Mucosa of descending colon (tissue), 3 donors: Measurements from ENCODE around the gene PRG3. TPM values are rescaled to one million over a fixed set of nuclear protein-coding genes. Genes with fewer than 3 reads are reported as not detected.

Experiments
- ATAC-seq: fragments of 200-7000 bp; cut with Tn5 transposase; one replicate; pipeline ENCODE4 v1.9.1; 2020; ENCODE audit warnings: mild to moderate bottlenecking, moderate library complexity
- DNase-seq, 3 donors: peaks; one replicate each; pipeline ENCODE4 v3.0.0-alpha.2; 2020
- H3K36me3 ChIP-seq: fragments of 200-600 bp; one replicate; pipeline ENCODE4 v1.8.0; 2021; ENCODE audit warnings: low read depth, mild to moderate bottlenecking
- H3K4me1 ChIP-seq: fragments of 200-600 bp; one replicate; pipeline ENCODE4 v1.8.0; 2021; ENCODE audit warnings: low read depth, mild to moderate bottlenecking
- H3K4me3 ChIP-seq: fragments of 200-600 bp; one replicate; pipeline ENCODE4 v1.8.0; 2021; ENCODE audit warnings: mild to moderate bottlenecking
- H3K9me3 ChIP-seq: fragments of 200-600 bp; one replicate; pipeline ENCODE4 v1.8.0; 2021; ENCODE audit warnings: mild to moderate bottlenecking
- CTCF ChIP-seq: fragments of 200-600 bp; IDR thresholded peaks from one replicate; pipeline ENCODE4 v1.8.0; 2022; ENCODE audit warnings: antibody characterized with exemption, mild to moderate bottlenecking
- intact Hi-C, 2 donors: fragments of 100-400 bp; cut with DNase I in 1 of 2; cut with micrococcal nuclease in 1 of 2; formaldehyde crosslinking; loops; one replicate each; pipeline versions ENCODE4 v1.11.0 to v1.11.1; 2022; cut with DNase I, micrococcal nuclease
- total RNA-seq, 3 donors: library from RNA; stranded (reverse); fragmentation: NEBNext Ultra II Directional in 2 of 3; extraction: Animal tissue kit (Norgen Biotek cat#: 25700) in 2 of 3; gene quantifications; one replicate each; pipeline versions ENCODE4 v1.2.1 to v1.2.4, GENCODE V29; 2021 to 2023
- donor health status: DM: no; HTN: no; CAD: no; lungs with moderate emphysema.
- donor health status: DM: no; HTN: no; CAD: no.
- donor health status: DM: no; HTN: yes; CAD: no.

Gene PRG3
- total RNA-seq, 3 donors from 2014 or later, result not detected

GRCh38 chr11:57391111-57391510, 10.2 kb upstream of the PRG3 start:
- no peaks in the 10 kb centered on the region for H3K36me3 ChIP-seq
- H3K4me1 ChIP-seq, result no peaks in the 10 kb centered on the region
- DNase-seq (no peak), ATAC-seq (no peak)
- H3K4me3 ChIP-seq, result no peak overlapping the region
- no peaks in the 10 kb centered on the region for H3K9me3 ChIP-seq
- intact Hi-C loops, result no loop called here
- TF ChIP-seq CTCF, result no peak

DNA sequence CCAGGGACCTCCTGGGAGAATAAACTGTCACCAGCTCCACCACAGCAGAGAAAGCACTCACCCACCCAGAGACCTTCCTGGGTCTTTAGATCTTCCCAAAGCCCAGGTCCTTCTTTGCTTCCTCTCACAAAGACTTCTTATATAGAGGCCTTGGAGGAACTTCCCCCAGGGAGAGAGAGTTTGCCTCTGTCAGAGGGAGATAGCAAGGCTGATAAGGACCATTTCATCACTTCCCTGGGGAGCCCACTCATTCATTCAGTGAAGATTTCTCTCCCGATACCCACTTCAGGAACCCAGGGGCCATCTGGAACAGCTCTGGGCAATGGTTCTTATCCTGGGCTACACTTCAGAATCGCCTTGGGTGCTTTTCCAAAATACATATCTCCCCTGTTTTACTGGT, 9.6 kb upstream of the PRG3 start, which contains the start of gene PRG2:
PRG2 (minus strand) TSS at position 116 of the 400 bp plus-strand sequence. CDS start 706 bp downstream, outside the sequence.
- intact Hi-C loops, result no loop called here
- ATAC-seq, result no peak
- Histone ChIP-seq H3K4me1 (no peaks in the 10 kb centered on the region), H3K36me3 (no peaks in the 10 kb centered on the region), H3K4me3 (no peak within 1 kb of the TSS), H3K9me3 (no peaks in the 10 kb centered on the region)
- TF ChIP-seq CTCF, result no peak
- DNase-seq, result no peak

- no peaks in the 10 kb centered on the region for H3K4me1 ChIP-seq
- intact Hi-C loops, result no loop called here
- no peak for TF ChIP-seq CTCF
- no peak for DNase-seq
- H3K4me3 ChIP-seq, result no peak overlapping the region
- H3K36me3 ChIP-seq, result no peaks in the 10 kb centered on the region
- ATAC-seq, result no peak
- no peaks in the 10 kb centered on the region for H3K9me3 ChIP-seq
These were observed 6.5 kb upstream of the PRG3 start for GRCh38 chr11:57387289-57388030.

DNA sequence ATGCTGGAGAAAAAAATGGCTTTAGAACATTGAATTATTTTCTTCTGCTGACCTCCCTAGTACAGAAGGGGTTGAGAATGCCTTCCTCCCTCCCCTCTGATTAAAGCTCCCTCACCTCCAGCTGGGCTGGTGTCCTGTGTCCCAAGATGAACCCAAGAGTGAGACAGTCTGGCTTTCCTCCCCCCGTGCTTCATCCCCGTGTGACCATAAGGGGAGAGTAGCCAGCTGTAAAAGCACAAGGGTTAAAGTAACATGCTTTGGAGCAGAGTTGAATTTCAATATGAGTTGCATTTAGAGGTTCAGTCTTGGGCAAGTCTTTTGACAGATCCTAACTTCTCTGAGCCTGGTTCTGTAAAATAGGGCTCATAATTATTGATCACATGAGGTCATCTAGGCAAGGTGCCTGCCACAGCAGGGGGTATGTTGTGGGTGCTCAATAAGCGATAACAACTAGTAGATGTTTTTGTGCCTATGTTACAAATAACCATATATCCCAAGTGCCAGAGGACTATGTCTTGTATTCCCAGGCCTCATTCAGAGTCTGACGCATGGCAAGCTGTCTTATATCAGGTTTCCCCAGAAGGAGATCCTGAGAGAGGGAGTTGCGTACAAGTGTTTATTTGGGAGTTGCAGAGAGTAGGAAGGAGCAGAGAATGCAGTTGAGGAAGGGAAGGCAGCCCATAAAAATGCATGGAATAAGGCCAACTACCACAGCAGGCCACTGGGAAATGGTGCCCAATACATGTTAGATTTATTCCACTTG, 5.4 kb upstream of the PRG3 start:
- no peak for ATAC-seq
- no peak for DNase-seq
- Histone ChIP-seq H3K9me3 (no peaks in the 10 kb centered on the region), H3K36me3 (no peaks in the 10 kb centered on the region), H3K4me1 (no peaks in the 10 kb centered on the region), H3K4me3 (no peak overlapping the region)
- no peak for TF ChIP-seq CTCF
- intact Hi-C loops, result no loop called here

GRCh38 chr11:57379732-57380131, 1.2 kb downstream of the PRG3 start:
- no peak for TF ChIP-seq CTCF
- H3K36me3 ChIP-seq, result no peaks in the 10 kb centered on the region
- no peak overlapping the region for H3K4me3 ChIP-seq
- ATAC-seq (no peak), DNase-seq (peak in 1 of 3 donors; percentile 10)
- no peaks in the 10 kb centered on the region for H3K4me1 ChIP-seq
- no peaks in the 10 kb centered on the region for H3K9me3 ChIP-seq
- intact Hi-C loops, result no loop called here
